DMS 273 (cell line): ENCODE data around the gene MAP3K21.
A peak's percentile ranks its signal among the peaks of the same experiment; 100 is the strongest.

Experiments used
- DNase-seq: peaks from one replicate; lab custom pipeline; 2025; ENCODE audit not compliant: unreplicated experiment; lab: John Stamatoyannopoulos, UW

The MAP3K21 gene

DNA sequence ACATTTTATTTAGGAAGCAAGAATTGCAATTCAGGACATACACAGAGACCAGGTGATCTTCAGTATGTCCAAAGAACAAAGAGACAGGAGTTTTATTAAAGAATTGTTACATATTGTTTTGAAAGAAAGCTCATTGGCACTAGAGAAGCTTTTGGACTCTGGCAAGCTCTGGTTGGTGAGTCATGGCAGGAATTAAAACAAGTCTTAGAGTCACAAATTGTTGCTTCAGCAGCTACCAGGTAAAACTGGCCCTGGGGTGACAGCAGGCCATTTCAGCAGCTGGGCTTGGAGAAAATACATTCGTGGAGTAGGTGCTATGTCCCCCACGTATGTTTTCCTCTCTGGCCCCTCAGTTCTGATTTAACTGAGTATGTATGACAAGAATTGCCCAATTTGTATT lies 58.8 kb downstream of the MAP3K21 start:
- DNase-seq = peak; percentile 7

GRCh38 chr1:233387585-233387984 lies 60.1 kb downstream of the MAP3K21 start:
- no peak for DNase-seq

GRCh38 chr1:233389169-233389568 lies 61.6 kb downstream of the MAP3K21 start:
- DNase-seq = no peak

- DNase-seq = peak; percentile 88
These were observed 62.4 kb downstream of the MAP3K21 start for GRCh38 chr1:233389893-233390292.

DNA sequence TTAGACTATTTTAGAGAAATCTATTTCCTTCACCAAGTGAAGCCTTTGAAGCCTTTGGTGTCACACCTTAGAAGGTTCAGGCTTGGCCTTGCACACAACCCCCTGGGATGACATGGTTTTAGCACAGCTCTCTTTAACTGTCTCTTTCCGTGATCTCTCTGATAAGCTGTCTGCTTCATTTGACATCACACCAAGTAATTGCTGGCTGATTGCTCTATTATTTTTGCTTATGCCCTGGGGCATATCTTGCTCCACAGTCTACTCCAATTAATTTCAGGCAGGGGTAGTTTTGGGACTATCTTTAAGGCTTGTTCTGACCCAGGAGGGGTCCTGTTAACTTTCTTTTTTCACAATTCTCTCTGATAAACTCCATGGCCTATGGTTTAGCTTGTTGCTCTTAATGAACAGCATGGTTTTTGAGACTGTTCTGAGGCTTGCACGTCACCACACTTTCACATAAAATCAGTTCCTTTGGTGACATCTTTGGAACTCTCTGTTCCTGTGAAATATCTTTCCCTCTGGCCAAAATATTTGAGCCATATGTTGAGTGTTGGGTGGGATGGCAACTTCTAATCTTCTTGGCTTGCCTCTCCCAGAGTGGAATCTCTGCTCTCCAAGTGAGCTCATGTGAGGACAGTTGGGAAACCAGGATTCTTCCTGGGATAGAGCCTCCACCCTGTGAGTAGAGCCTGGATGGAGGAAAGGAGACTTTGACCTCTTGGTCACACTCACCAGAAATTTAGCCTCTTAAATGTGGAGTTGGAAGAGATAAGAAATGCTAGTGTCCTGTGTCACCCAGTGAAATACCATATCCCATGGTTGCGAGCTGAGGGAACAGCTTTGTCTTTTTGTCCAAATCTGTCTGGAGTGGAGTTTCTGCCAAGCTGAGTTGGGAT lies 63.6 kb downstream of the MAP3K21 start:
- peak; percentile 22 for DNase-seq

- peak; percentile 19 for DNase-seq
These were observed 65.7 kb downstream of the MAP3K21 start for GRCh38 chr1:233393084-233393840.

GRCh38 chr1:233393926-233394680 lies 66.6 kb downstream of the MAP3K21 start:
- DNase-seq = peak; percentile 83

GRCh38 chr1:233394860-233395717 lies 67.6 kb downstream of the MAP3K21 start:
- peak; percentile 87 for DNase-seq

GRCh38 chr1:233395863-233396646 lies 68.5 kb downstream of the MAP3K21 start:
- no peak for DNase-seq

DNA sequence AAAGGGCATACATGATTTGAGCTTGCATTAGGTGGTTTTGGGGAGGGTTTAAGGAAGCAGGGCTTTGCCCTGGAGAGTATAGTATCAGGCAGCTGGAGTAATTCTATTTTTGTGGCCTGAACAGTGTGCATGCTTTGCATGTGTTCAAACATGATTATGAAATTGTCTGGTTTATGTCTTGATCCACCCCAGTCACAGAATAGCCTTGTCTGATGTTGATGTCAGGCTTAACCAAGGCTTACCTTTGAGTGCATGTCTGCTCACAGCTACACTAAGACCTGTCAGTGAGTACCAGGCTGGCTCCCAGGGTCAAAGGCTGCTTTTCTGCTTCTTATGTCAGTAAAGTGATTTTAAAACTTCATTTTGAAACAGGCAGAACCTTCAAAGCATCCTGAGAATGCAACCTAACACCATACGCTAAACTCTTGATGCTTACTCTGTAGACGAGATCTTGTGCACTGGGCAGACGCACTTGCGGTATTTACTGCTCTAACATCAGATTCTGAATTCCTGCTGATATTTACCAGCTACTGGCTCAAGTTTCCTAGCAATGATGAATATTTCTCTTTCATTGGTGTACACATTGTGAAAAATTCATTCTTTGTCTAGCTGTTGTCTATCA lies 78.9 kb downstream of the MAP3K21 start:
- no peak for DNase-seq

DNA sequence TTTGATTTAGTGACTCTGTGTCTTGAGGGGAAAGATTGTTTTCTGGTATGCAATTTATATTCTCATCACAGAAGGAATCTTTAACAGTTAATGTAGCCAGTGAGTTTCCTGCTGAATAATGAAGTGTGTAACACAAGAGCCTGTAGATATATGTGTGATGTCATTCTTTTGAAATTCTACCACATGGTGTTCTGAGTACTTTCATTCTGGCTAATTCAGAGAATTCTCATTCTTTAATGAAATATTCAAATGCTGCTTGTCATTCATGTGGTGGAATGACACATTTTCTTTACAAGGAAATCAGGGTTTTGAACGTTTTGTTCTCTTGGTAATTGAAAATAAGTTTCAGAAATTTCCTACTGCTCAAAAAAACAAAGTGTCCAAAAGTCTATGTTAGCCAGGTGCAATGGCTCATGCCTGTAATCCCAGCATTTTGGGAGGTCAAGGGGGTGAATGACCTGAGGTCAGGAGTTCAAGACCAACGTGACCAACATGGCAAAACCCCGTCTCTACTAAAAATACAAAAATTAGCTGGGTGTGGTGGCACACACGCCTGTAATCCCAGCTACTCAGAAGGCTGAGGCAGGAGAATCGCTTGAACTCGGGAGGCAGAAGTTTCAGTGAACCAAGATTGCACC lies 79.6 kb downstream of the MAP3K21 start:
- no peak for DNase-seq

- DNase-seq = no peak
These were observed 82.0 kb downstream of the MAP3K21 start for GRCh38 chr1:233409540-233409939.

DNA sequence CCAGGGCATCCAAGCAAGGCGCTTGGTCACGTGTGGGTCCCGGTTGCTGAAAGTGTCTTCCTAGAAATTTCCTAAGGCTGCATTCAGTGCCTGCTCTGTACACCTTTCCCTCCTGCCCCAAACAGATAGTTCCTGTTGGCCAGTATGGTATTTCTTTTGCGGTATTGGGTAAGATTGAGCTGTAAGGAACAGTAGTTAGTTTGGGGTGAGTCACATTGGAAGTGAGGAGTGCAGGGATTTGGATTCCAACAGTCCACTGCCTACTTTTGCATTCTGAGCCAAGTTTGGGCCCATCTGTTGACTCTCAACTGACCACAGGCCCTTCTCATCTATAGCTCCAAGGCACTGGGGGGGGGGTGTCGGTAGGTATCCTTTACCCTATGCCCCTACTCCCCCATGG lies 83.4 kb downstream of the MAP3K21 start:
- no peak for DNase-seq

- DNase-seq = peak; percentile 20
These were observed 85.3 kb downstream of the MAP3K21 start for GRCh38 chr1:233412812-233413211.

GRCh38 chr1:233421293-233421692 lies 93.8 kb downstream of the MAP3K21 start:
- no peak for DNase-seq

GRCh38 chr1:233424779-233425178 lies 97.3 kb downstream of the MAP3K21 start:
- DNase-seq = peak; percentile 13

- no peak for DNase-seq
These were observed 100.4 kb downstream of the MAP3K21 start for GRCh38 chr1:233427907-233428306.

DNA sequence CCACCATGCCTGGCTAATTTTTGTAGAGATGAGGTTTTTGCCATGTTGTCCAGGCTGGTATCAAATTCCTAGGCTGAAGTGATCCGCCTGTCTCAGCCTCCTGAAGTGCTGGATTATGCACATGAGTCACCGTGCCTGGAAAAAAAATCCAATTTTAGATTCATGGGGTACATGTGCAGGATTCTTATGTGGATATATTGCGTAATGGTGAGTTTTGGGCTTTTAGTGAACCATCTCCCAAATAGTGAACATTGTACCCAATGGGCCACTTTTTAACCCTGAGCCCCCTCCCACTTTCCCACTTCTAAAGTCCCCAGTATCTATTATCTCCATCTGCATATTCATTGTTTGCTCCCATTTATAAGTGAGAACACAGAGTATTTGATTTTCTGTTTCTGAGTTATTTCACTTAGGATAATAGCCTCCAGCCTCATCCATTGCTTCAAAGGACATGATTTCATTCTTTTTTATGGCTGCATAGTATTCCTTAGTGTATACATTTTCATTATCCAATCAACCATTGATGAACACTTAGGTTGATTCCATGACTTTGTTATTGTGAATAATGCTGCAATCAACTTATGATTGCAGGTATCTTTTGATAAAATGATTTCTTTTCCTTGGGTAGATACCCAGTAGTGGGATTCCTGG lies 104.4 kb downstream of the MAP3K21 start:
- DNase-seq = no peak
